Right lobe of liver (tissue), 4 donors: ENCODE measurements around the gene RGS10.
"Not testable (repeated sequence)": the region's sequence is repeated elsewhere in the genome, so short reads cannot be mapped to it uniquely, and the experiment has no call there.

ENCODE experiments used
- CTCF ChIP-seq, 4 donors: fragments of 200-600 bp in 3 of 4; fragments of 450-650 bp in 1 of 4; IDR thresholded peaks; one replicate each; pipeline versions ENCODE4 v1.5.1 to v1.8.0; 2016 to 2022; ENCODE audit warnings: antibody characterized with exemption in 4 of 4, mild to moderate bottlenecking in 2 of 4
- POLR2A ChIP-seq: fragments of 450-650 bp; IDR thresholded peaks from one replicate; pipeline ENCODE4 v1.6.1; 2017; ENCODE audit warnings: antibody characterized with exemption, mild to moderate bottlenecking
- donor health status: DM: no; HTN: no; CAD: no.
- donor health status: DM: no; HTN: no; CAD: no.
- donor health status: DM: no; HTN: yes; CAD: no.

- not testable (repeated sequence) for TF ChIP-seq CTCF (IDR thresholded peaks at IDR 0.05); POLR2A
These were observed 79.3 kb downstream of the RGS10 start for GRCh38 chr10:119463195-119463594.
